MCF 10A (cell line): ENCODE measurements around the gene NAGA. TPM values are rescaled to one million over a fixed set of nuclear protein-coding genes. Genes with fewer than 3 reads are reported as not detected.
"Not testable (repeated sequence)": the region's sequence is repeated elsewhere in the genome, so short reads cannot be mapped to it uniquely, and the experiment has no call there.

ENCODE experiments used
- BruUV-seq: library from RNA; stranded (reverse); fragments of 400-500 nt; replicated peaks from 2 replicates; lab custom pipeline; 2021; lab: Mats Ljungman, UMichigan
- CTCF ChIA-PET: fragments of 300-600 bp; sonication (Branson Sonifier 250); formaldehyde crosslinking; extraction: SDS; loops from one replicate; lab custom pipeline; 2021; ENCODE audit warnings: antibody characterized with exemption, inconsistent platforms; lab: Yijun Ruan, JAX
- POLR2A ChIA-PET: fragments of 300-600, 350-650 bp; sonication (Branson Sonifier 250); formaldehyde crosslinking; extraction: SDS; loops from one replicate; lab custom pipeline; 2020; ENCODE audit warnings: antibody characterized with exemption, inconsistent platforms; lab: Yijun Ruan, JAX
- DNase-seq: peaks from one replicate; pipeline ENCODE4 v3.0.0-alpha.2; 2018; ENCODE audit not compliant: unreplicated experiment
- H3K27ac Mint-ChIP-seq: one replicate; pipeline ENCODE4 v1.8.0; 2022; ENCODE audit warnings: mild to moderate bottlenecking, low read depth, mixed read lengths; ENCODE audit not compliant: unreplicated experiment
- H3K27me3 Mint-ChIP-seq: one replicate; pipeline ENCODE4 v1.8.0; 2022; ENCODE audit warnings: mixed read lengths; ENCODE audit not compliant: insufficient read depth, unreplicated experiment
- H3K36me3 Mint-ChIP-seq: one replicate; pipeline ENCODE4 v1.8.0; 2022; ENCODE audit warnings: mild to moderate bottlenecking, moderate library complexity, mixed read lengths; ENCODE audit not compliant: insufficient read depth, unreplicated experiment
- H3K4me1 Mint-ChIP-seq: one replicate; pipeline ENCODE4 v1.8.0; 2022; ENCODE audit warnings: mixed read lengths; ENCODE audit not compliant: insufficient read depth, unreplicated experiment
- H3K4me3 Mint-ChIP-seq: one replicate; pipeline ENCODE4 v1.8.0; 2022; ENCODE audit warnings: mild to moderate bottlenecking, moderate library complexity, mixed read lengths; ENCODE audit not compliant: unreplicated experiment
- H3K9me3 Mint-ChIP-seq: one replicate; pipeline ENCODE4 v1.8.0; 2022; ENCODE audit warnings: mixed read lengths; ENCODE audit not compliant: unreplicated experiment
- intact Hi-C: fragments of 100-400 bp; cut with micrococcal nuclease; formaldehyde crosslinking; loops from 2 replicates; pipeline ENCODE4 v1.14.1; 2022
- total RNA-seq: library from RNA; stranded (reverse); gene quantifications from 2 replicates; pipeline ENCODE4 v1.2.3, GENCODE V29; 2022
- TF ChIP-seq, protein P1 (sequence below): fragments of 200-600 bp; IDR thresholded peaks from one replicate; pipeline ENCODE4 v1.8.0; 2022; ENCODE audit warnings: antibody characterized with exemption, mild to moderate bottlenecking; ENCODE audit not compliant: unreplicated experiment

NAGA gene
- total RNA-seq, 1 experiment from 2014 or later, result 8.0 TPM

DNA sequence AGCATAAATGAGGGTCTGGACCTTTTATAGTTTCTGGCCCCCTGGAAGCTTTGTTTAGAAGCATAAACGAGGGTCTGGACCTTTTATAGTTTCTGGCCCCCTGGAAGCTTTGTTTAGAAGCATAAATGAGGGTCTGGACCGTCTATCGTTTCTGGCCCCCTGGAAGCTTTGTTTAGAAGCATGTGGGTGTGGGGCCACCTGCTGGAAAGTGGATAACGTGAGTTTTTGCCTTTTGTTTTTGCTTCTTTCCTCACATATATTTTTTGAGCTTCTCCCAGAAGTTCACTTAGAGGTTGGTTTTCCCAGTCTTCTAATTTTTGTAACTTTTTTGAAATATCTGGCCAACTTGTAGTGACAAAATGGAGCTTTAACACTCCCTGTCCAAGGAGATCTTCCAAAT, 42.2 kb upstream of the NAGA start:
- POLR2A ChIA-PET, result interaction anchor here (0.6 to 1.1 kb wide), 2 partner anchors 10 to 143 kb away, joined by 3 to 4 read pairs; partner anchors contain the start of gene SEPTIN3

DNA sequence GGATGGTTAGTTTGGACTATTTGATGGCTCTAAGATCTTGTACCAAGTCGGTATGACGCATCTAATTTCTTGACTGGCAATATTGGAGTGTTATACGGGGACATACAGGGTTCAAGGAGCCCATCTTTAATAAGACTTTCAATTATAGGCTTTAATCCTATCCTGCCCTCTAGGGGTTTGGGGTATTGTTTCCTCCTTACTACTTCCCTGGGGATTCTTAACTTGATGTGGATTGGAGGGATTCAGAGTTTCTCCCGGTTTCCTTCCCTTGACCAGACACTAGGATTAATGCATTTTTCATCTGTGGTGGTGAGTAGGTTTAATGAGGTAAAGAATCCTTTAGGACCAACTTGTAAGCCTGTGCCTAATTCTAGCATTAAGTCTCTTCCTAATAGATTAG, 41.2 kb upstream of the NAGA start:
- ChIA-PET POLR2A (no interaction called here), CTCF (interaction anchor here (1.3 to 2.1 kb wide), 4 partner anchors 9 to 234 kb away, joined by 3 to 10 read pairs (median 4); partner anchors contain the start of gene NDUFA6)
- Mint-ChIP-seq H3K9me3 (no peaks in the 10 kb centered on the region), H3K4me3 (no peak overlapping the region), H3K36me3 (no peaks in the 10 kb centered on the region), H3K27ac (no peak overlapping the region), H3K27me3 (no peaks in the 10 kb centered on the region), H3K4me1 (no peaks in the 10 kb centered on the region)
- intact Hi-C loops, result loop anchor here (5.0 kb wide), 1 partner anchor 289 kb away; no protein-coding TSS in a partner anchor
- TF ChIP-seq, protein P1, sequence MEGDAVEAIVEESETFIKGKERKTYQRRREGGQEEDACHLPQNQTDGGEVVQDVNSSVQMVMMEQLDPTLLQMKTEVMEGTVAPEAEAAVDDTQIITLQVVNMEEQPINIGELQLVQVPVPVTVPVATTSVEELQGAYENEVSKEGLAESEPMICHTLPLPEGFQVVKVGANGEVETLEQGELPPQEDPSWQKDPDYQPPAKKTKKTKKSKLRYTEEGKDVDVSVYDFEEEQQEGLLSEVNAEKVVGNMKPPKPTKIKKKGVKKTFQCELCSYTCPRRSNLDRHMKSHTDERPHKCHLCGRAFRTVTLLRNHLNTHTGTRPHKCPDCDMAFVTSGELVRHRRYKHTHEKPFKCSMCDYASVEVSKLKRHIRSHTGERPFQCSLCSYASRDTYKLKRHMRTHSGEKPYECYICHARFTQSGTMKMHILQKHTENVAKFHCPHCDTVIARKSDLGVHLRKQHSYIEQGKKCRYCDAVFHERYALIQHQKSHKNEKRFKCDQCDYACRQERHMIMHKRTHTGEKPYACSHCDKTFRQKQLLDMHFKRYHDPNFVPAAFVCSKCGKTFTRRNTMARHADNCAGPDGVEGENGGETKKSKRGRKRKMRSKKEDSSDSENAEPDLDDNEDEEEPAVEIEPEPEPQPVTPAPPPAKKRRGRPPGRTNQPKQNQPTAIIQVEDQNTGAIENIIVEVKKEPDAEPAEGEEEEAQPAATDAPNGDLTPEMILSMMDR, result no peak
- no TSS peak for BruUV-seq
- DNase-seq, result no peak

More for the DNA sequence above, 42.2 kb upstream of the NAGA start:
- H3K9me3 Mint-ChIP-seq, H3K4me3 Mint-ChIP-seq, H3K4me1 Mint-ChIP-seq, H3K27me3 Mint-ChIP-seq, H3K27ac Mint-ChIP-seq, BruUV-seq, H3K36me3 Mint-ChIP-seq: not testable (repeated sequence)
- TF ChIP-seq, protein P1, result peak; percentile 15
- intact Hi-C loops, result loop anchor here (5.0 kb wide), 1 partner anchor 290 kb away; no protein-coding TSS in a partner anchor
- DNase-seq, result peak; percentile 28
- CTCF ChIA-PET, result interaction anchor here (0.7 to 2.1 kb wide), 8 partner anchors 10 to 1131 kb away, joined by 3 to 10 read pairs (median 4); partner anchors contain the start of gene NDUFA6

DNA sequence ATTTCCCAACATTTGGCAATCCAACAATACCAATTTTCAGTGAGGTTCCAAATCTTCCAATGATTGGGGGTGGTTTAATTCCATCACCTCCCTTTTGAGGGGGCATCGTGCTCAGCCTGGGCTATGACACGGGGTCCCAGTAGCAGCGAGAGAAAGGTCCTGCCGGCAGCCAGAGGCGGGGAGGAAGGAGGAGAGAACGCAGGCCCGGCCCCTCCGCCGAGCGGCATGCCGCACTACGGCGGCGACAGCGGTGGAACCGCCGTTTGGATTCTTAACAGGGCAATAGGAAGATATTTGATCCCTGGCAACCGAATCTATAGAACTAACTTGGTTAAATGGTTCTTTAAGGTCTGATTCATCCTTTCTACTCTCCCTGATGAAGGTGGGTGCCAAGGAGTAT, 38.2 kb upstream of the NAGA start:
- H3K27ac Mint-ChIP-seq, result no peak overlapping the region
- no peak overlapping the region for H3K4me3 Mint-ChIP-seq
- intact Hi-C loops, result no loop called here
- H3K27me3 Mint-ChIP-seq, result no peaks in the 10 kb centered on the region
- TF ChIP-seq, protein P1, result no peak
- no TSS peak for BruUV-seq
- peaks cover 8% of the 10 kb centered on the region for H3K9me3 Mint-ChIP-seq
- no peak for DNase-seq
- ChIA-PET CTCF (interaction anchor here (3.5 kb wide), 1 partner anchor 18 kb away, joined by 15 read pairs; the partner anchor contains the start of gene NDUFA6), POLR2A (interaction anchor here (0.6 kb wide), 1 partner anchor 10 kb away, joined by 3 read pairs; no protein-coding TSS in a partner anchor)
- no peaks in the 10 kb centered on the region for H3K36me3 Mint-ChIP-seq
- no peaks in the 10 kb centered on the region for H3K4me1 Mint-ChIP-seq

DNA sequence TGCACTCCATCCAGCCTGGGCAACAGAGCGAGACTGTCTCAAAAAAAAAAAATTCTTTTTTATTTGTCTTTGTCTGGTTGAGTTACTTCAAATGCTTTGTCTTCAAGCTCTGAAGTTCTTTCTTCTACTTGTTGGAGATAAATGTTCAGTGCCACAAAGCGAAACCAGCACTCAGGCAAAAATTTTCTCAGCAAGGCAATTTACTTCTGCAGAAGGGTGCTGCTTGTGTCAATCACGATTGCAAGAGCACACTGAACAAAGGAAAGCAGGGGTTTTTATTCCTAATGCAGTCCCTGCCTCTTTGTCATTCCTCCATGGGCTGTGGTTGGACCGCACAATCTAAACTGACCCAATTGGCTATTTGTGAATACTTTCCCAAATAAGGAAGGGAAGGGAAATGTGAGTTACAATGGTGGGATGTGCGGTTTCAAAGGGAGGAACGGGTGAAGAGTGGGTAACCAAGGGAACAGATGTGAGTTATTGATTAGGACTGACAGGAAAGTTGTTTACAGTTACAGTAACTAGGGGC, 33.8 kb upstream of the NAGA start:
- H3K27me3 Mint-ChIP-seq, intact Hi-C loops, BruUV-seq, DNase-seq, H3K9me3 Mint-ChIP-seq, H3K4me1 Mint-ChIP-seq, H3K36me3 Mint-ChIP-seq, H3K27ac Mint-ChIP-seq, H3K4me3 Mint-ChIP-seq: not testable (repeated sequence)
- POLR2A ChIA-PET, result interaction anchor here (0.9 to 1.1 kb wide), 2 partner anchors 13 to 14 kb away, joined by 3 read pairs; partner anchors contain the start of gene NDUFA6
- CTCF ChIA-PET, result interaction anchor here (0.6 to 1.1 kb wide), 3 partner anchors 13 to 265 kb away, joined by 3 to 4 read pairs (median 3); no protein-coding TSS in a partner anchor
